Measurements from ENCODE around the gene ZNF638. TPM values are rescaled to one million over a fixed set of nuclear protein-coding genes. Genes with fewer than 3 reads are reported as not detected.

The ZNF638 gene
- total RNA-seq, 4 donors from 2014 or later, result 154 to 299 (median 202) TPM

- peak in 1 of 2 donors; percentile 16 for DNase-seq
- no peaks in the 10 kb centered on the region for H3K4me1 ChIP-seq
- no peak overlapping the region for H3K4me3 ChIP-seq (replicated peaks in 1 of 3)
- no peaks in the 10 kb centered on the region for H3K9me3 ChIP-seq
- no peak for TF ChIP-seq CTCF (IDR thresholded peaks at IDR 0.05)
- no peak for TF ChIP-seq POLR2A (IDR thresholded peaks at IDR 0.05)
- intact Hi-C loops (cut with DNase I), result no loop called here
- no peak overlapping the region for H3K27ac ChIP-seq
- no peaks in the 10 kb centered on the region for H3K27me3 ChIP-seq
- 90 to 93% methylated on average over 3 of the region's 3 CpGs for WGBS, 2 donors
- H3K36me3 ChIP-seq, result peaks cover 0 to 16% of the 10 kb centered on the region in 2 donors
These were observed 16.7 kb downstream of the ZNF638 start for GRCh38 chr2:71348302-71348701.

GRCh38 chr2:71353248-71353647 lies 21.7 kb downstream of the ZNF638 start:
- TF ChIP-seq POLR2A (IDR thresholded peaks at IDR 0.05) (no peak), CTCF (IDR thresholded peaks at IDR 0.05) (no peak)
- H3K27me3 ChIP-seq, result no peaks in the 10 kb centered on the region
- H3K4me1 ChIP-seq, result no peaks in the 10 kb centered on the region
- intact Hi-C loops (cut with DNase I), result no loop called here
- H3K4me3 ChIP-seq (replicated peaks in 1 of 3), result no peak overlapping the region
- H3K9me3 ChIP-seq, result no peaks in the 10 kb centered on the region
- DNase-seq, result no peak
- peaks cover 8 to 32% of the 10 kb centered on the region in 2 donors for H3K36me3 ChIP-seq
- 70 to 78% methylated on average over 2 of the region's 2 CpGs for WGBS, 2 donors
- H3K27ac ChIP-seq, result no peak overlapping the region

- no peaks in the 10 kb centered on the region for H3K27me3 ChIP-seq
- H3K4me1 ChIP-seq, result no peaks in the 10 kb centered on the region
- peaks cover 8 to 38% of the 10 kb centered on the region in 2 donors for H3K36me3 ChIP-seq
- H3K27ac ChIP-seq, result no peak overlapping the region
- H3K9me3 ChIP-seq, result no peaks in the 10 kb centered on the region
- no peak overlapping the region for H3K4me3 ChIP-seq (replicated peaks in 1 of 3)
- 93 to 96% methylated on average over 6 of the region's 6 CpGs for WGBS, 2 donors
- intact Hi-C loops (cut with DNase I), result no loop called here
- TF ChIP-seq POLR2A (IDR thresholded peaks at IDR 0.05), result no peak
- TF ChIP-seq CTCF (IDR thresholded peaks at IDR 0.05), result no peak
- DNase-seq, result no peak
These were observed 27.5 kb downstream of the ZNF638 start for GRCh38 chr2:71358931-71359671.

- no peak for DNase-seq
- Histone ChIP-seq H3K36me3 (peaks cover 17 to 52% of the 10 kb centered on the region in 2 donors), H3K4me3 (replicated peaks in 1 of 3) (no peak overlapping the region), H3K4me1 (no peaks in the 10 kb centered on the region), H3K27ac (no peak overlapping the region), H3K27me3 (no peaks in the 10 kb centered on the region), H3K9me3 (no peaks in the 10 kb centered on the region)
- intact Hi-C loops (cut with DNase I), result no loop called here
- 87 to 92% methylated on average over 3 of the region's 3 CpGs for WGBS, 2 donors
- TF ChIP-seq POLR2A (IDR thresholded peaks at IDR 0.05) (no peak), CTCF (IDR thresholded peaks at IDR 0.05) (no peak)
These were observed 28.9 kb downstream of the ZNF638 start for GRCh38 chr2:71360434-71360975.

- DNase-seq, result no peak
- no peaks in the 10 kb centered on the region for H3K4me1 ChIP-seq
- intact Hi-C loops (cut with DNase I), result no loop called here
- TF ChIP-seq CTCF (IDR thresholded peaks at IDR 0.05) (no peak), POLR2A (IDR thresholded peaks at IDR 0.05) (no peak)
- peaks cover 20 to 57% of the 10 kb centered on the region in 2 donors for H3K36me3 ChIP-seq
- H3K27ac ChIP-seq, result no peak overlapping the region
- H3K9me3 ChIP-seq, result no peaks in the 10 kb centered on the region
- H3K27me3 ChIP-seq, result no peaks in the 10 kb centered on the region
- 66 to 75% methylated on average over 3 of the region's 3 CpGs for WGBS, 2 donors
- H3K4me3 ChIP-seq (replicated peaks in 1 of 3), result no peak overlapping the region
These were observed 30.0 kb downstream of the ZNF638 start for GRCh38 chr2:71361631-71362030.

All from thyroid gland (tissue), 4 donors.